ENCODE results near the gene CYP21A2. TPM values are rescaled to one million over a fixed set of nuclear protein-coding genes. Genes with fewer than 3 reads are reported as not detected.

CYP21A2 gene
- total RNA-seq, 1 donor from 2014 or later, result 0.68 TPM

GRCh38 chr6:32073613-32074012 lies 35.4 kb downstream of the CYP21A2 start:
- Mint-ChIP-seq H3K27me3 (no peaks in the 10 kb centered on the region), H3K36me3 (peaks cover 7% of the 10 kb centered on the region), H3K9me3 (no peaks in the 10 kb centered on the region), H3K27ac (no peak overlapping the region), H3K4me3 (no peak overlapping the region), H3K4me1 (ENCODE audit: unreplicated experiment) (peaks cover 24% of the 10 kb centered on the region)
- no peak for TF ChIP-seq CTCF (conservative IDR thresholded peaks at IDR 0.05)
- DNase-seq (ENCODE audit: extremely low spot score, unreplicated experiment), result no peak

DNA sequence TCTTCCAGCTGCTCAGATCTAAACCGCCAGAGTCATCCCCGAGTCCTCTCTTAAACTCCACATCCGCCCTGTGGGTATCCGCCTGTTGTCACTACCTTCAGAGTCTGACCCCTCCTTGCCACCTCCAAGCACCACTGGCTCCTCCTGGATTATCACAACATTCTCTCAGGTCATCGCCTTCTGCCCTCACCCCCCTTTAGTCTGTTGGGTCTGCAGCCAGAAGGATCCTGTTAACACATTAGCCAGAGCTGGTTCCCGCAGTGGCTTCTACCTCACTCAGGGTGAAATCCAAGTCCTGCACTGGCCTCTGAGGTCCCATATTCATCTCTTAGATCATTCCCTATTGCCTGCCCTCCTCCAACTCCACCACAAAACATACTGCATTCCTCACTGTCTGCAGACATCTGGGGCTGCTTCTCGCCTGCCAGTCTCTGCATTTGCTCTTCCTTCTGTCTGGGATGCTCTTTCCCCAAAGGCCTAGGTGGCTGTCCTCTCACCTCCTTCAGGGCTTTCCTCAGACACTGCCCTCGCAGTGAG lies 36.8 kb downstream of the CYP21A2 start:
- peaks cover 4% of the 10 kb centered on the region for H3K36me3 Mint-ChIP-seq
- H3K4me3 Mint-ChIP-seq, result no peak overlapping the region
- H3K27ac Mint-ChIP-seq, result peak overlapping the region; percentile 96
- H3K27me3 Mint-ChIP-seq, result no peaks in the 10 kb centered on the region
- H3K9me3 Mint-ChIP-seq, result no peaks in the 10 kb centered on the region
- no peak for DNase-seq (ENCODE audit: extremely low spot score, unreplicated experiment)
- peaks cover 24% of the 10 kb centered on the region for H3K4me1 Mint-ChIP-seq (ENCODE audit: unreplicated experiment)
- no peak for TF ChIP-seq CTCF (conservative IDR thresholded peaks at IDR 0.05)

DNA sequence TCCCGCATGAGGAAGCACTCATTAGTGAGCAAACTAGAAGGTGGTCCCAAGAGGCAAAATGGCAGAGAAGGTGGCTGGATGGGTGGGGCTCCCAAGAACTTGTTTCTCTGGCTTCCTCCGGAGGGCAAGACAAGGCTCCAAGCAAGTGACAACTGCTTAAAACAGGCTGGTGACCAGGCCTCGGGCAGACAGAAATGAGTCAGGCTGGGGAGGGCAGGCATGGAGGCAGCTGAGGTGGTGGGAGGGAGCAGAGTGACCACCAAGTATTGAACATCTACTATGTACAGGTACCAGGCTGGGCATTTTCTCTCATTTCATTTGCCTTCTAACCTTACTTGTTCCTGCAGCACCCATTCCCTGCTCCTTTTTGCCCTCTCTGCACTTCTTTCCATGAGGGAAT lies 37.6 kb downstream of the CYP21A2 start:
- Mint-ChIP-seq H3K4me3 (no peak overlapping the region), H3K27ac (peak overlapping the region; percentile 96), H3K36me3 (peaks cover 4% of the 10 kb centered on the region), H3K4me1 (ENCODE audit: unreplicated experiment) (peaks cover 24% of the 10 kb centered on the region), H3K9me3 (no peaks in the 10 kb centered on the region), H3K27me3 (no peaks in the 10 kb centered on the region)
- no peak for DNase-seq (ENCODE audit: extremely low spot score, unreplicated experiment)
- TF ChIP-seq CTCF (conservative IDR thresholded peaks at IDR 0.05), result no peak

GRCh38 chr6:32076321-32076809 lies 38.1 kb downstream of the CYP21A2 start:
- no peak for DNase-seq (ENCODE audit: extremely low spot score, unreplicated experiment)
- TF ChIP-seq CTCF (conservative IDR thresholded peaks at IDR 0.05), result no peak
- Mint-ChIP-seq H3K36me3 (peaks cover 4% of the 10 kb centered on the region), H3K4me1 (ENCODE audit: unreplicated experiment) (peaks cover 20% of the 10 kb centered on the region), H3K9me3 (no peaks in the 10 kb centered on the region), H3K27ac (peak overlapping the region; percentile 96), H3K4me3 (peak overlapping the region; percentile 16), H3K27me3 (no peaks in the 10 kb centered on the region)

GRCh38 chr6:32079566-32080290 lies 41.5 kb downstream of the CYP21A2 start:
- no peak for TF ChIP-seq CTCF (conservative IDR thresholded peaks at IDR 0.05)
- Mint-ChIP-seq H3K9me3 (no peaks in the 10 kb centered on the region), H3K4me3 (no peak overlapping the region), H3K36me3 (peaks cover 7% of the 10 kb centered on the region), H3K27ac (peak overlapping the region; percentile 58), H3K4me1 (ENCODE audit: unreplicated experiment) (peaks cover 24% of the 10 kb centered on the region), H3K27me3 (peaks cover 10% of the 10 kb centered on the region)
- no peak for DNase-seq (ENCODE audit: extremely low spot score, unreplicated experiment)
